ENCODE measurements around the gene STOML1. TPM values are rescaled to one million over a fixed set of nuclear protein-coding genes. Genes with fewer than 3 reads are reported as not detected.

STOML1 gene
- total RNA-seq, 4 donors from 2014 or later: 0.75 to 14.6 (median 4.5) TPM

- WGBS, 2 donors (ENCODE audit: low coverage in 1 of 2): 75% methylated on average over 5 of the region's 5 CpGs; no CpG with 5 or more reads in 1 of the 2 donors
- H3K36me3 ChIP-seq: no peaks in the 10 kb centered on the region
- no peak for DNase-seq
- peaks cover 24 to 82% (median 56%) of the 10 kb centered on the region in 4 donors for H3K4me1 ChIP-seq
- no peaks in the 10 kb centered on the region for H3K9me3 ChIP-seq
- no peaks in the 10 kb centered on the region for H3K27me3 ChIP-seq
- peak overlapping the region; percentile 89 to 96 (median 93) for H3K27ac ChIP-seq
- intact Hi-C loops (cut with DNase I; ENCODE audit: low total_unique reads): no loop called here
- H3K4me3 ChIP-seq: peak overlapping the region in 3 of 4 donors; percentile 84 to 98 (median 84)
- TF ChIP-seq CTCF (IDR thresholded peaks at IDR 0.05) (peak in 2 of 5 experiments; percentile 8 to 13), EP300 (IDR thresholded peaks at IDR 0.05; ENCODE audit: low read depth) (no peak)
- in situ Hi-C loops (cut with MboI; ENCODE audit: low pct_ligation_motif_present in 1 of 4, low pct_unique_long_range_greater_than_20kb in 1 of 4, low sequenced_read_pairs in 3 of 4): no loop called here
Observed at GRCh38 chr15:73992594-73992898, 451 bp upstream of the STOML1 start.

- in situ Hi-C loops (cut with MboI; ENCODE audit: low pct_ligation_motif_present in 1 of 4, low pct_unique_long_range_greater_than_20kb in 1 of 4, low sequenced_read_pairs in 3 of 4): no loop called here
- H3K36me3 ChIP-seq: no peaks in the 10 kb centered on the region
- peak; percentile 45 for DNase-seq
- TF ChIP-seq EP300 (IDR thresholded peaks at IDR 0.05; ENCODE audit: low read depth) (no peak), POLR2A (IDR thresholded peaks at IDR 0.05) (no peak), POLR2AphosphoS5 (IDR thresholded peaks at IDR 0.05) (no peak), CTCF (IDR thresholded peaks at IDR 0.05) (no peak)
- intact Hi-C loops (cut with DNase I; ENCODE audit: low total_unique reads): no loop called here
- 50 to 54% methylated on average over 1 to 5 of the region's 5 CpGs for WGBS, 2 donors (ENCODE audit: low coverage in 1 of 2)
- H3K4me1 ChIP-seq: peaks cover 16 to 69% (median 45%) of the 10 kb centered on the region in 4 donors
- no peaks in the 10 kb centered on the region for H3K9me3 ChIP-seq
- H3K4me3 ChIP-seq: peak overlapping the region; percentile 84 to 98 (median 90)
- H3K27me3 ChIP-seq: no peaks in the 10 kb centered on the region
- peak overlapping the region; percentile 89 to 96 (median 93) for H3K27ac ChIP-seq
Observed at GRCh38 chr15:73991260-73991659, 835 bp downstream of the STOML1 start.

GRCh38 chr15:73990250-73991005 is 1.7 kb downstream of the STOML1 start:
- Histone ChIP-seq H3K36me3 (no peaks in the 10 kb centered on the region), H3K27me3 (no peaks in the 10 kb centered on the region), H3K4me3 (no peak overlapping the region), H3K9me3 (no peaks in the 10 kb centered on the region), H3K27ac (peak overlapping the region; percentile 89 to 96 (median 93)), H3K4me1 (peaks cover 15 to 63% (median 37%) of the 10 kb centered on the region in 4 donors)
- no peak for TF ChIP-seq CTCF (IDR thresholded peaks at IDR 0.05)
- no peak for TF ChIP-seq EP300 (IDR thresholded peaks at IDR 0.05; ENCODE audit: low read depth)
- TF ChIP-seq POLR2A (IDR thresholded peaks at IDR 0.05): no peak
- no peak for TF ChIP-seq POLR2AphosphoS5 (IDR thresholded peaks at IDR 0.05)
- no peak for DNase-seq
- 53 to 77% methylated on average over 5 to 9 of the region's 9 CpGs for WGBS, 2 donors (ENCODE audit: low coverage in 1 of 2)
- intact Hi-C loops (cut with DNase I; ENCODE audit: low total_unique reads): no loop called here
- in situ Hi-C loops (cut with MboI; ENCODE audit: low pct_ligation_motif_present in 1 of 4, low pct_unique_long_range_greater_than_20kb in 1 of 4, low sequenced_read_pairs in 3 of 4): no loop called here

- in situ Hi-C loops (cut with MboI; ENCODE audit: low pct_ligation_motif_present in 1 of 4, low pct_unique_long_range_greater_than_20kb in 1 of 4, low sequenced_read_pairs in 3 of 4): loop anchor here in 1 of 4 donors (10.0 kb wide), 1 partner anchor 46 kb away; no protein-coding TSS in a partner anchor
Observed at GRCh38 chr15:73989001-73989798, 2.9 kb downstream of the STOML1 start.

More at GRCh38 chr15:73989001-73989798, 2.9 kb downstream of the STOML1 start:
- H3K9me3 ChIP-seq: no peaks in the 10 kb centered on the region
- TF ChIP-seq POLR2AphosphoS5 (IDR thresholded peaks at IDR 0.05) (no peak), CTCF (IDR thresholded peaks at IDR 0.05) (no peak), EP300 (IDR thresholded peaks at IDR 0.05; ENCODE audit: low read depth) (no peak), POLR2A (IDR thresholded peaks at IDR 0.05) (no peak)
- no peak overlapping the region for H3K4me3 ChIP-seq
- WGBS, 2 donors (ENCODE audit: low coverage in 1 of 2): 75% methylated on average over 9 of the region's 9 CpGs; no CpG with 5 or more reads in 1 of the 2 donors
- peak overlapping the region; percentile 89 to 96 (median 93) for H3K27ac ChIP-seq
- no peak for DNase-seq
- intact Hi-C loops (cut with DNase I; ENCODE audit: low total_unique reads): no loop called here
- no peaks in the 10 kb centered on the region for H3K27me3 ChIP-seq
- H3K4me1 ChIP-seq: peaks cover 24 to 73% (median 39%) of the 10 kb centered on the region in 4 donors
- no peaks in the 10 kb centered on the region for H3K36me3 ChIP-seq
